Measurements from ENCODE around the gene CCL4L2.

GRCh38 chr17:36204724-36205500 lies 6.0 kb upstream of the CCL4L2 start:
- TF ChIP-seq E2F6 (IDR thresholded peaks at IDR 0.05) (no peak), PHF8 (conservative IDR thresholded peaks at IDR 0.05; ENCODE audit: low read depth, low read length) (no peak), EP300 (IDR thresholded peaks at IDR 0.05; ENCODE audit: borderline replicate concordance in 1 of 2, low read depth in 2 of 2, low read length in 2 of 2) (no peak), MAFK (IDR thresholded peaks at IDR 0.05; ENCODE audit: low read depth, low read length) (no peak)
- TF ChIP-seq, protein P1, sequence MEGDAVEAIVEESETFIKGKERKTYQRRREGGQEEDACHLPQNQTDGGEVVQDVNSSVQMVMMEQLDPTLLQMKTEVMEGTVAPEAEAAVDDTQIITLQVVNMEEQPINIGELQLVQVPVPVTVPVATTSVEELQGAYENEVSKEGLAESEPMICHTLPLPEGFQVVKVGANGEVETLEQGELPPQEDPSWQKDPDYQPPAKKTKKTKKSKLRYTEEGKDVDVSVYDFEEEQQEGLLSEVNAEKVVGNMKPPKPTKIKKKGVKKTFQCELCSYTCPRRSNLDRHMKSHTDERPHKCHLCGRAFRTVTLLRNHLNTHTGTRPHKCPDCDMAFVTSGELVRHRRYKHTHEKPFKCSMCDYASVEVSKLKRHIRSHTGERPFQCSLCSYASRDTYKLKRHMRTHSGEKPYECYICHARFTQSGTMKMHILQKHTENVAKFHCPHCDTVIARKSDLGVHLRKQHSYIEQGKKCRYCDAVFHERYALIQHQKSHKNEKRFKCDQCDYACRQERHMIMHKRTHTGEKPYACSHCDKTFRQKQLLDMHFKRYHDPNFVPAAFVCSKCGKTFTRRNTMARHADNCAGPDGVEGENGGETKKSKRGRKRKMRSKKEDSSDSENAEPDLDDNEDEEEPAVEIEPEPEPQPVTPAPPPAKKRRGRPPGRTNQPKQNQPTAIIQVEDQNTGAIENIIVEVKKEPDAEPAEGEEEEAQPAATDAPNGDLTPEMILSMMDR (IDR thresholded peaks at IDR 0.05; ENCODE audit: control extremely low read depth in 1 of 3, insufficient read depth in 1 of 3, low read depth in 1 of 3, low read length in 3 of 3), result no peak

Measured in H1 (cell line).